Measurements from ENCODE around the gene CCDC6. TPM values are rescaled to one million over a fixed set of nuclear protein-coding genes. Genes with fewer than 3 reads are reported as not detected.

CCDC6 gene
- total RNA-seq, 1 experiment from 2014 or later, result 58.4 TPM

GRCh38 chr10:59819683-59820082 lies 86.7 kb downstream of the CCDC6 start:
- no peaks in the 10 kb centered on the region for H3K27me3 Mint-ChIP-seq (ENCODE audit: low read depth)
- no peak overlapping the region for H3K4me3 Mint-ChIP-seq
- Histone ChIP-seq H3K14ac (ENCODE audit: insufficient read depth, low read length) (no peak overlapping the region), H2BK5ac (ENCODE audit: insufficient read length, low read length) (no peak overlapping the region), H3K9ac (ENCODE audit: extremely low read depth, insufficient read length, low read length) (no peak overlapping the region), H2BK12ac (ENCODE audit: insufficient read length, low read depth, low read length) (no peak overlapping the region), H4K5ac (ENCODE audit: insufficient read length, low read depth, low read length) (no peak overlapping the region), H3K23me2 (ENCODE audit: insufficient read length, low read depth, low read length, poor library complexity, severe bottlenecking) (no peaks in the 10 kb centered on the region), H3K4ac (ENCODE audit: low read depth, low read length) (no peak overlapping the region), H3K27me3 (ENCODE audit: insufficient read depth, low read length) (no peaks in the 10 kb centered on the region), H4K20me1 (ENCODE audit: control insufficient read depth, insufficient read depth, insufficient read length) (no peaks in the 10 kb centered on the region), H3K27ac (ENCODE audit: insufficient read length, low read depth, low read length) (no peak overlapping the region), H3T11ph (ENCODE audit: low read length) (no peak overlapping the region), H2AFZ (ENCODE audit: low read length) (no peak overlapping the region), H4K8ac (replicated peaks; ENCODE audit: insufficient read length, low read depth, low read length) (no peak overlapping the region), H2BK15ac (ENCODE audit: low read depth, low read length) (no peak overlapping the region), H3K79me1 (ENCODE audit: insufficient read depth, low read depth, low read length, poor library complexity, severe bottlenecking) (peaks cover 2% of the 10 kb centered on the region), H2AK5ac (ENCODE audit: insufficient read length, low read length) (no peak overlapping the region), H4K91ac (ENCODE audit: insufficient read length, low read depth, low read length) (no peak overlapping the region), H3K4me1 (ENCODE audit: insufficient read depth, low read length) (no peaks in the 10 kb centered on the region), H2BK20ac (ENCODE audit: low read depth, low read length, poor library complexity, severe bottlenecking) (no peak overlapping the region), H3K79me2 (ENCODE audit: insufficient read depth, low read length) (no peaks in the 10 kb centered on the region), H3K18ac (ENCODE audit: insufficient read length, low read depth, low read length) (no peak overlapping the region), H2BK120ac (ENCODE audit: low read depth, low read length, poor library complexity, severe bottlenecking) (no peak overlapping the region), H3K9me3 (ENCODE audit: control insufficient read depth, low read depth, low read length) (no peaks in the 10 kb centered on the region), H3K4me2 (ENCODE audit: insufficient read depth, insufficient read length, low read length) (no peak overlapping the region), H3K23ac (ENCODE audit: insufficient read length, low read depth, low read length) (no peak overlapping the region), H3K56ac (ENCODE audit: insufficient read length, low read depth, low read length) (no peak overlapping the region)
- no peak for DNase-seq
- TF ChIP-seq CTCF (conservative IDR thresholded peaks at IDR 0.05), result no peak
- WGBS (ENCODE audit: extremely low coverage, insufficient read length, low lambda C conversion rate), result no CpG with 5 or more reads among the region's 2 CpGs
- peaks cover 18 to 28% (median 21%) of the 10 kb centered on the region in 3 experiments; a peak in 6 of 7 replicates for H3K36me3 Mint-ChIP-seq (ENCODE audit: insufficient read depth in 1 of 3, low read depth in 3 of 3)
- H3K27ac Mint-ChIP-seq, result peak overlapping the region in 1 of 3 experiments; percentile 70; a peak in 1 of 7 replicates
- H3K9me3 Mint-ChIP-seq, result 0 out of 5 replicates have a peak, but pooled peaks cover 0 to 2% of the 10 kb centered on the region in 2 experiments
- peaks cover 4 to 12% of the 10 kb centered on the region in 2 experiments for H3K4me1 Mint-ChIP-seq
